SU-DHL-6 (cell line): Measurements from ENCODE around the gene FGD4.
"Not testable (repeated sequence)": the region's sequence is repeated elsewhere in the genome, so short reads cannot be mapped to it uniquely, and the experiment has no call there.

Source experiments
- H2AFZ ChIP-seq: fragments of 200-600 bp; sonication (generic); 2 replicates; pipeline ENCODE4 v1.6.1; 2014; ENCODE audit warnings: low read depth, mild to moderate bottlenecking, moderate library complexity, mixed read lengths, antibody characterized with exemption, low read length; ENCODE audit not compliant: severe bottlenecking
- H3F3A ChIP-seq: fragments of 200-600 bp; shearing (Covaris generic); 2 replicates; pipeline ENCODE4 v1.6.0; 2016; ENCODE audit warnings: antibody characterized with exemption, mild to moderate bottlenecking; ENCODE audit not compliant: insufficient read depth
- H3K27ac ChIP-seq: fragments of 200-600 bp; sonication (generic); 2 replicates; pipeline ENCODE4 v1.5.1; 2016; ENCODE audit warnings: low read depth, mild to moderate bottlenecking, low read length, moderate library complexity, mixed read lengths
- H3K27me3 ChIP-seq: fragments of 200-600 bp; sonication (generic), shearing (Covaris generic); 2 replicates; pipeline ENCODE4 v1.6.0; 2014; ENCODE audit warnings: mild to moderate bottlenecking, low read length
- H3K36me3 ChIP-seq: fragments of 200-600 bp; sonication (generic); 2 replicates; pipeline ENCODE4 v1.6.1; 2014; ENCODE audit warnings: mild to moderate bottlenecking, low read length, mixed read lengths
- H3K4me2 ChIP-seq: fragments of 300-600, 200-600 bp; shearing (Covaris generic), sonication (generic); 2 replicates; pipeline ENCODE4 v1.6.0; 2014; ENCODE audit warnings: low read length, low read depth, mild to moderate bottlenecking; ENCODE audit not compliant: poor library complexity, severe bottlenecking
- H3K4me3 ChIP-seq: fragments of 200-600 bp; sonication (generic); 2 replicates; pipeline ENCODE4 v1.5.1; 2014; ENCODE audit warnings: antibody characterized with exemption, low read length, mild to moderate bottlenecking, mixed read lengths; ENCODE audit not compliant: insufficient read depth, poor library complexity, severe bottlenecking
- H3K79me2 ChIP-seq: fragments of 200-600 bp; sonication (generic); 2 replicates; pipeline ENCODE4 v1.6.1; 2014; ENCODE audit warnings: mild to moderate bottlenecking, low read length, moderate library complexity; ENCODE audit not compliant: insufficient read depth
- H3K9ac ChIP-seq: fragments of 200-600 bp; sonication (generic); 2 replicates; pipeline ENCODE4 v1.7.0; 2014; ENCODE audit warnings: mild to moderate bottlenecking, low read length
- H3K9me2 ChIP-seq: fragments of 200-600 bp; sonication (generic); replicated peaks from 2 replicates; pipeline ENCODE4 v1.6.1; 2014; ENCODE audit warnings: low read length; ENCODE audit not compliant: insufficient read depth
- H3K9me3 ChIP-seq: fragments of 200-600 bp; sonication (generic); 2 replicates; pipeline ENCODE4 v1.6.1; 2014; ENCODE audit warnings: low read length, mixed read lengths; ENCODE audit not compliant: insufficient read depth
- H4K20me1 ChIP-seq: fragments of 200-600 bp; sonication (generic); 2 replicates; pipeline ENCODE4 v1.6.1; 2014; ENCODE audit warnings: low read depth, mild to moderate bottlenecking, antibody characterized with exemption, low read length, moderate library complexity, mixed read lengths
- EZH2phosphoT487 ChIP-seq: fragments of 200-600 bp; sonication (generic), shearing (Covaris generic); conservative IDR thresholded peaks from 2 replicates; pipeline ENCODE4 v1.6.1; 2018; ENCODE audit warnings: mild to moderate bottlenecking, antibody characterized with exemption, low read length, moderate library complexity, mixed read lengths
- TF ChIP-seq, protein P1 (sequence below): fragments of 200-600 bp; sonication (generic); IDR thresholded peaks from one replicate; pipeline ENCODE4 v1.5.1; 2017; ENCODE audit warnings: antibody characterized with exemption, mild to moderate bottlenecking, low read length, moderate library complexity; ENCODE audit not compliant: insufficient read depth, poor library complexity, severe bottlenecking

The FGD4 gene

GRCh38 chr12:32560520-32560919 is 161.2 kb downstream of the FGD4 start:
- H3K9ac ChIP-seq = no peak overlapping the region
- H4K20me1 ChIP-seq = no peaks in the 10 kb centered on the region
- H3K36me3 ChIP-seq = no peaks in the 10 kb centered on the region
- H3K79me2 ChIP-seq = no peaks in the 10 kb centered on the region
- H3F3A ChIP-seq = no peaks in the 10 kb centered on the region
- no peak overlapping the region for H3K4me3 ChIP-seq
- H3K27ac ChIP-seq = no peak overlapping the region
- H3K27me3 ChIP-seq = no peaks in the 10 kb centered on the region
- no peak for TF ChIP-seq EZH2phosphoT487
- TF ChIP-seq, protein P1, sequence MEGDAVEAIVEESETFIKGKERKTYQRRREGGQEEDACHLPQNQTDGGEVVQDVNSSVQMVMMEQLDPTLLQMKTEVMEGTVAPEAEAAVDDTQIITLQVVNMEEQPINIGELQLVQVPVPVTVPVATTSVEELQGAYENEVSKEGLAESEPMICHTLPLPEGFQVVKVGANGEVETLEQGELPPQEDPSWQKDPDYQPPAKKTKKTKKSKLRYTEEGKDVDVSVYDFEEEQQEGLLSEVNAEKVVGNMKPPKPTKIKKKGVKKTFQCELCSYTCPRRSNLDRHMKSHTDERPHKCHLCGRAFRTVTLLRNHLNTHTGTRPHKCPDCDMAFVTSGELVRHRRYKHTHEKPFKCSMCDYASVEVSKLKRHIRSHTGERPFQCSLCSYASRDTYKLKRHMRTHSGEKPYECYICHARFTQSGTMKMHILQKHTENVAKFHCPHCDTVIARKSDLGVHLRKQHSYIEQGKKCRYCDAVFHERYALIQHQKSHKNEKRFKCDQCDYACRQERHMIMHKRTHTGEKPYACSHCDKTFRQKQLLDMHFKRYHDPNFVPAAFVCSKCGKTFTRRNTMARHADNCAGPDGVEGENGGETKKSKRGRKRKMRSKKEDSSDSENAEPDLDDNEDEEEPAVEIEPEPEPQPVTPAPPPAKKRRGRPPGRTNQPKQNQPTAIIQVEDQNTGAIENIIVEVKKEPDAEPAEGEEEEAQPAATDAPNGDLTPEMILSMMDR = no peak
- no peak overlapping the region for H3K4me2 ChIP-seq
- H2AFZ ChIP-seq = no peak overlapping the region
- no peaks in the 10 kb centered on the region for H3K9me2 ChIP-seq
- no peaks in the 10 kb centered on the region for H3K9me3 ChIP-seq

GRCh38 chr12:32561931-32562341 is 162.6 kb downstream of the FGD4 start:
- Histone ChIP-seq H3F3A (no peaks in the 10 kb centered on the region), H3K9ac (no peak overlapping the region), H3K27ac (no peak overlapping the region), H3K27me3 (no peaks in the 10 kb centered on the region), H4K20me1 (no peaks in the 10 kb centered on the region), H3K9me2 (no peaks in the 10 kb centered on the region), H3K4me3 (no peak overlapping the region), H2AFZ (no peak overlapping the region), H3K4me2 (no peak overlapping the region), H3K36me3 (no peaks in the 10 kb centered on the region), H3K9me3 (no peaks in the 10 kb centered on the region), H3K79me2 (no peaks in the 10 kb centered on the region)
- TF ChIP-seq, protein P1 = no peak
- no peak for TF ChIP-seq EZH2phosphoT487

- not testable (repeated sequence) for H2AFZ ChIP-seq, H3K79me2 ChIP-seq, H4K20me1 ChIP-seq, H3K9me3 ChIP-seq, H3K36me3 ChIP-seq, H3K4me2 ChIP-seq, H3K4me3 ChIP-seq, H3K9me2 ChIP-seq, H3K27ac ChIP-seq, H3K9ac ChIP-seq, H3K27me3 ChIP-seq, H3F3A ChIP-seq
Observed at GRCh38 chr12:32562413-32562812, 163.1 kb downstream of the FGD4 start.

DNA sequence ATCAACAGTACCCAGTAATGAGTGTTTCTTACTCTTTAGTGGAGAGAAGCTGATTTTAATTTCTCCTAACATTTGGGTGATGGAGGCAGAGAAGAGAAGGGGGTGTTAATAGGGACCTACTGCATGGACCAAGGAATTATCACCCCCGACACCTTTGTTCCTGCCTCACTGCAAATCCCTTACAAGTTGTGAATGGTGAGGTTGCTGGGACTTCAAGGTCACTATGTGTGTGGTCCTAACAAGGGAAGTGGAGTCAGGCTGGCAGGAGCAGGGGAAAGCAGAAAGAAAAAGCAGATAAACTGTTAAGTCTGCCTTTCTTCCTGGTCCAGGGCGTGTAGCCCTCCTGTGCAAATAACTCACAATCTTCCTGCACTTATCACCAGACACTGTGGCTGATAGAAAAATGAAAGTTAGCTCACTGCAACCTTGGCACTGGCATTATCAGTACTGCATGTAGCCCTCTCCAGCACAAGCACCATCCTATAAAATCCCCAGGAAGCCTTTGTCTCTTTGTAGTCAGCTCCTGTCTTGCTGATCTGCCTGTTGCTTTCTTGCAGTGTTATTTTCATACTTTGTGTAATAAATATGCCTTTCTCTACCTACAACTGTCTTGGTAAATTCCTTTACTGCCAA is 167.4 kb downstream of the FGD4 start:
- no peaks in the 10 kb centered on the region for H3K79me2 ChIP-seq
- no peaks in the 10 kb centered on the region for H3K27me3 ChIP-seq
- no peak overlapping the region for H3K4me3 ChIP-seq
- H3K9ac ChIP-seq = no peak overlapping the region
- TF ChIP-seq, protein P1 = no peak
- TF ChIP-seq EZH2phosphoT487 = no peak
- no peak overlapping the region for H3K4me2 ChIP-seq
- no peaks in the 10 kb centered on the region for H3K9me2 ChIP-seq
- no peak overlapping the region for H2AFZ ChIP-seq
- H3K27ac ChIP-seq = no peak overlapping the region
- no peaks in the 10 kb centered on the region for H3K36me3 ChIP-seq
- H3K9me3 ChIP-seq = no peaks in the 10 kb centered on the region
- no peaks in the 10 kb centered on the region for H3F3A ChIP-seq
- H4K20me1 ChIP-seq = no peaks in the 10 kb centered on the region
